Fibroblast of villous mesenchyme (primary cell): ENCODE results near the gene ZNF718. TPM values are rescaled to one million over a fixed set of nuclear protein-coding genes. Genes with fewer than 3 reads are reported as not detected.
A peak's percentile ranks its signal among the peaks of the same experiment; 100 is the strongest.
"Not testable (repeated sequence)": the region's sequence is repeated elsewhere in the genome, so short reads cannot be mapped to it uniquely, and the experiment has no call there.

ENCODE experiments used
- DNase-seq: peaks from one replicate; pipeline ENCODE4 v3.0.0-alpha.2; 2010; ENCODE audit warnings: low read depth
- H3K4me3 ChIP-seq: 2 replicates; pipeline ENCODE4 v1.5.1; 2011; ENCODE audit warnings: low read depth, mild to moderate bottlenecking, low read length
- total RNA-seq: library from RNA; depleted of rRNA; stranded (reverse); fragments of >200 nt; gene quantifications from 2 replicates; pipeline ENCODE4 v1.2.3, GENCODE V29; 2012
- TF ChIP-seq, protein P1 (sequence below): IDR thresholded peaks from 2 replicates; pipeline ENCODE4 v1.5.1; 2012; ENCODE audit warnings: low read depth, mild to moderate bottlenecking, low read length; ENCODE audit not compliant: insufficient read depth

Gene ZNF718
- total RNA-seq, 1 donor, result 8.2 TPM

DNA sequence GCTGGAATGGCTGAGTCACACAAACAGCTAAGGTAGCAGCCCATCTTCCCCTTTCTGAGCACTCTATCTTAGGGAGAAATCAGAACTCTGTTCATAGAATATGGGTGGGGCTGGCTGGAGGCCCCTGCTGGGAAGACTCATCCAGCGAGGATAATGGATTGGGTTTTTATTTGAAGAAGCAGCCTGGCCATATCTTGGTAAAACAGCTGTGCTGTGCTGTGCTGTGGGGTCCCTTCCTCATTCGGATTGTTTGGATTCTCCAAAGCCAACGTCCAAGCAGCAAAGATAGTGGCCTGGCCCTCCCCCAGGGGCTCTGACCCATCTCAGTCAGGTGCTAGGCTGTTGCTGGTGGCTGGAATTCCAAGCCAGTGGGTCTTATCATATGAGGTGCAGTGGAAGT lies 63.8 kb downstream of the ZNF718 start:
- no peak overlapping the region for H3K4me3 ChIP-seq
- no peak for DNase-seq
- TF ChIP-seq, protein P1, sequence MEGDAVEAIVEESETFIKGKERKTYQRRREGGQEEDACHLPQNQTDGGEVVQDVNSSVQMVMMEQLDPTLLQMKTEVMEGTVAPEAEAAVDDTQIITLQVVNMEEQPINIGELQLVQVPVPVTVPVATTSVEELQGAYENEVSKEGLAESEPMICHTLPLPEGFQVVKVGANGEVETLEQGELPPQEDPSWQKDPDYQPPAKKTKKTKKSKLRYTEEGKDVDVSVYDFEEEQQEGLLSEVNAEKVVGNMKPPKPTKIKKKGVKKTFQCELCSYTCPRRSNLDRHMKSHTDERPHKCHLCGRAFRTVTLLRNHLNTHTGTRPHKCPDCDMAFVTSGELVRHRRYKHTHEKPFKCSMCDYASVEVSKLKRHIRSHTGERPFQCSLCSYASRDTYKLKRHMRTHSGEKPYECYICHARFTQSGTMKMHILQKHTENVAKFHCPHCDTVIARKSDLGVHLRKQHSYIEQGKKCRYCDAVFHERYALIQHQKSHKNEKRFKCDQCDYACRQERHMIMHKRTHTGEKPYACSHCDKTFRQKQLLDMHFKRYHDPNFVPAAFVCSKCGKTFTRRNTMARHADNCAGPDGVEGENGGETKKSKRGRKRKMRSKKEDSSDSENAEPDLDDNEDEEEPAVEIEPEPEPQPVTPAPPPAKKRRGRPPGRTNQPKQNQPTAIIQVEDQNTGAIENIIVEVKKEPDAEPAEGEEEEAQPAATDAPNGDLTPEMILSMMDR, result no peak

DNA sequence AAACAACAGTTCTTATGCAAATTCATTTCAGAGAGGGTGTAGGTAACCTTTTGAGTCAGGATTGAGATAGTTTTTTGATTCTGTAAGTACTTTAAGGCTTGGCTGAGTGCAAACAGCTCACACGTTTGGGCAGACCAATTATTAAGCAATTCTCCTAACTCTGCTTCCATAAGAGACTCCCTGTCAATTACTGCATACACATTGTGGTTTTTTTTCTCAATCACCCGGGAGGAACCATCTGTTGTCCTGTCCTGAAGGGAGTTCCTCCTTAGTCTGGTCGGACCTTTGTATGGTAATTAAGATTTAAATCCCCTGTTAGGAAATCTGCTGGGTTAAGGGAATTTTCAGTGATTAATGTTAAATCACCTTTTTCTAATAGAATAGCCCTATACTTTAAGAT lies 70.9 kb downstream of the ZNF718 start:
- H3K4me3 ChIP-seq, DNase-seq: not testable (repeated sequence)

DNA sequence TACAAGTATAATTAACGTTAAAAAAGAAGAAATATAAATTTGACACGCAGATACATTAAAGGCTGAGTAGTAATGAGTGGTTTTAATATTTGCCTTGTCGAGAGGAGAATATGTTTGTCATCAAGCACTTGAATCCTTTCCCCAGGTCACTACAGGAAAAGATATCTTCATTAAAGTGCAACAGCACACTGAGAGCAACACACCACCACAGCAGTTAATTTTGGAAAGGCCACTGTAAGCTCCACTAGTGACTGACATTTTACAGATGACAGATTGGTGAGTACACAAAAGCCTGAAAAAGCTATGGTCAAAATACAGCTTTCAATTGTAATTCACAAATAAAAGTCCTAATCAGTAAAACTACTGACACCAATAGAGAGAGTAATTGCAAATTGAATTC lies 76.6 kb downstream of the ZNF718 start:
- TF ChIP-seq, protein P1, result no peak
- no peak for DNase-seq

DNA sequence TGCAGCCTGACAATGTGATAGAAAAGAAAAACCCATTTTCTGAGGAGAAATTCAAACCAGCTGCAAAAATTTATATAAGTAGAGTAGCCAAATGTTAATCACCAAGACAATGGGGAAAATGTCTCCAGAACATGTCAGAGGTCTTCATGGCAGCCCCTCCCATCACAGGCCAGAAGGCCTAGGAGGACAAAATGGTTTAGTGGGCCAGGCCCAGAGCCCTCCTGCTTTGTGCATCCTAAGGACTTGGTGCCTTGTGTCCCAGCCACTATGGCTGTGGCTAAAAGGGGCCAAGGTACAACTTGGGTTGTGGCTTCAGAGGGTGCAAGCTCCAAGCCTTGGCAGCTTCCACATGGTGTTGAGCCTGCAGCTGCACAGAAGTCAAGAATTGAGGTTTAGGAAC lies 78.5 kb downstream of the ZNF718 start:
- not testable (repeated sequence) for H3K4me3 ChIP-seq, DNase-seq

More for the DNA sequence above, 76.6 kb downstream of the ZNF718 start:
- H3K4me3 ChIP-seq, result no peak overlapping the region

DNA sequence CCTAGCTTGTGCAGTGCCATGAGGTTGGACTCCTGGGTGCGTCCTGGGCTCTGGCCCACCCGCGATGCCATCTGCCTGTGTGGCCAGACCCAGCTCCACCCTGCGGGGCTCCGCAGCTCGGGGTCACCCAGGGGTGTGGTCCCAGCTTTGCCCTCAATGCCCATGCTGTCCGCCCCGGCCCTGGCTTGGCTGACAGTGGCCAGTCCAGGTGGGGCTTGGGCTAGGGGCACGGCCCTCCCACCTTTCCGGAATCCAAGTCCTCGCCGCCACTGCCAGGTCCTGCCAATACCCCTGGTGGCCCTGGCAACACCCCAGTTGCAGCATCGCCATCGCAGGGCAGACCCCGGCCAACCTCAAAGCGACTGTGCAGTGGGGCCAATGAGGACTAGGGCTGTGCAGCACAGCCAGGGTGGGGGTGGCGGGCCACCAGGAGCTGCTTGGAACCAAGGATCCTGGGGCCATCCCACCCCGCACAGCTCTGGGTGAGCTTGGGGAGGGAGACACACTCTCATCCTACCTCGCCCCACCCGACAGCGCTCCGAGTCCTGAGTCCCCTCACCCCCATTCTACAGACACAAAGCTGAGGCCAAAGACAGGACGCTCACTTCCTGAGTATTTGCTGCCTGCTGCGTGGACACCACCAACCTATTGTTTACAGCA lies 80.9 kb downstream of the ZNF718 start:
- no peak for DNase-seq
- TF ChIP-seq, protein P1, result no peak
- no peak overlapping the region for H3K4me3 ChIP-seq

DNA sequence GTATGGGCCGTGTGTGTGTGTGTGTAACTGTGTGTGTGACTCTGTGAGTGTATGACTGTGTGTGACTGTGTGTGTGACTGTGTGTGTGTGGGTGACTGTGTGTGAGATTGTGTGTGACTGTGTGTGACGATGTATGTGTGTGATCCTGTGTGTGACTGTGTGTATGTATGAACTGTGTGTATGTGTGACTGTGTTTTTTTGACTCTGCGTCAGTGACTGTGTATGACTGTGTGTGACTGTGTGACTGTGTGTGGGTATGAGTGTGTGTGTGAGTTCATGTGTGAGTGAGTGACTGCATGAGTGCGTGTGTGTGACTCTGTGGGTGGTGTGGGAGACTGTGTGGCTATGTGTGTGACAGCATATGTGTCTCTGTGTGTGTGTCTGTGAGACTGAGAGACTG lies 81.8 kb downstream of the ZNF718 start:
- no peak overlapping the region for H3K4me3 ChIP-seq
- DNase-seq, result no peak
- TF ChIP-seq, protein P1, result no peak

DNA sequence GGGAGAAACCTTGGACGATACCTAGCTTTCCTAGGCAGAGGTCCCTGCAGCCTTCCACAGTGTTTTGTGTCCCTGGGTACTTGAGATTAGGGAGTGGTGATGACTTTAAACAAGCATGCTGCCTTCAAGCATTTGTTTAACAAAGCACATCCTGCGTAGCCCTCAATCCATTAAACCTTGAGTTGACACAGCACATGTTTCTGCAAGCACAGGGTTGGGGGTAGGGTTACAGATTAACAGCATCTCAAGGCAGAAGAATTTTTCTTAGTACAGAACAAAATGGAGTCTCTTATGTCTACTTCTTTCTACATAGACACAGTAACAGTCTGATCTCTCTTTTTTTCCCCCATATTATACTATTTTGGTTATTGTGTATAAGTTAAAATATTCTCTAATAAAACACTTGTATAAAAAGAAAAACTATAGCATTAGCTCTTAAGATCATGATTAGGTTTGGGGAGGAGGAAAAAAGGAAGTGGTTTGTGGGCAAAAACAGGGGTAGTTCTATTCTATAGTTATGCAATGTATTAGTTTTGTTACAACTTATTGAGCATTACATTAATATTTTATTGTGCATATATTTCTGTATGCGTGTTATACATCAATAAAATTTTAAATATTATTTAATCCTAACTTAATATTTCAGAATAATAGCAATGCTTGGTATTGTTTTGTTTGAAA lies 84.3 kb downstream of the ZNF718 start:
- DNase-seq, result peak; percentile 6
- H3K4me3 ChIP-seq, result not testable (repeated sequence)

DNA sequence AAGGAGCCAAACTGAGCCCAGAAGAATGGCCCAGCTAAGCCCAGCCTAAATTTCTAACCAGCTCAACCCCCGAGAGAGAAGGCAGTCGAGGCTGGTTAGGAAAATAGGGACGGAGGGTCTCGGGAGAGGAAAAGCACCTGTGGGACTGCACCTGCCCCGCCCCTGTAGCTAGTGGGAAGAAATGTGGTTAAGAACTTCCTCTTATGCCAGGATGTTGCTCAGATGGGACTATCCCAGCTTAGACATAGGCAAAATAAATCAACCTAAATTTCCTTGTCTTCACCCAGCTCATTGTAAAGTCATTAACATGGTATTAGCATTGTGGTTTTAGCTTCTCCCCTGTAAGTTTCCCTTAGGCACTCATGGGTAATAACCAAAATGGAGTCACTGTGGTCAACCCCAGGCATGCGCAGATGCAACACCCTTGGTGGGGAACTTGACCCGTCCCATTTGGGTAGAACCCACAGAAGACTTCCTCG lies 86.8 kb downstream of the ZNF718 start:
- no peak overlapping the region for H3K4me3 ChIP-seq
- DNase-seq, result no peak
- TF ChIP-seq, protein P1, result no peak
